ENCODE results near the gene DUSP1.

DUSP1 gene

GRCh38 chr5:172721455-172722326 is 49.3 kb downstream of the DUSP1 start:
- DNase-seq = no peak

DNA sequence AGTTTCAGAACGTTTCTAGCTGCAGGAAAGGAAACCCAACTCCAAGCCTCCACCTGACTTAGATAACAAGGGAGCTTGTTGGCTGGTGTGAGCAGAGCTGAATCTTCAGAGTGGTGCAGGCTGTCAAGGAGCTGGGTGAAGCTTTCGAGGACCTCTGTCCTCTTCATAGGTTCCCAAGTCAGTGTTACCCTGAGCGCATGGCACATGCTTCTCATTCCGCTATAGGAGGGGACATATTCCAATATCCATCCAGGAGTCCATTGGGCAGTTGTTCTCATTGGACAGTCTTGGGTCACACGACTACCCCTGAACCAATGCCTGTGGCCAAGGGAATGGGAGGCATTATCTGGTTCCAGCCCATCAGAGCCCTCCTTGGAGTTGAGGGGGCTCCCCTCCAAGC is 50.3 kb downstream of the DUSP1 start:
- DNase-seq = no peak

- DNase-seq = no peak
Measured at GRCh38 chr5:172719211-172719610, 51.8 kb downstream of the DUSP1 start.

- no peak for DNase-seq
Measured at GRCh38 chr5:172718527-172719114, 52.4 kb downstream of the DUSP1 start.

Measured in effector CD8-positive, alpha-beta T cell (primary cell).